Measurements from ENCODE around the gene SH2D7. TPM values are rescaled to one million over a fixed set of nuclear protein-coding genes. Genes with fewer than 3 reads are reported as not detected.

Gene SH2D7
- total RNA-seq, 1 experiment from 2014 or later, result not detected

GRCh38 chr15:78054518-78054917 lies 37.8 kb upstream of the SH2D7 start:
- no peak overlapping the region; the same call in 1 of the 2 replicates for H3K27ac ChIP-seq (ENCODE audit: low read length)
- no peak for DNase-seq (ENCODE audit: low read depth, low spot score)
- no peaks in the 10 kb centered on the region for H3K36me3 ChIP-seq (ENCODE audit: control insufficient read depth, insufficient read depth, low read length)
- TF ChIP-seq POLR2AphosphoS5 (IDR thresholded peaks at IDR 0.05; ENCODE audit: low read depth, low read length), result no peak
- no peak for TF ChIP-seq TCF7L2 (IDR thresholded peaks at IDR 0.05; ENCODE audit: low read depth, low read length)
- TF ChIP-seq SIN3A (IDR thresholded peaks at IDR 0.05; ENCODE audit: borderline replicate concordance, insufficient read depth, low read depth, low read length), result no peak
- TF ChIP-seq REST (IDR thresholded peaks at IDR 0.05; ENCODE audit: insufficient read depth in 1 of 2, low read depth in 2 of 2, low read length in 1 of 2), result no peak
- TF ChIP-seq CTCF (IDR thresholded peaks at IDR 0.05), result no peak
- no peak overlapping the region for H3K4me3 ChIP-seq (ENCODE audit: low read depth in 2 of 2, low read length in 2 of 2)
- BruUV-seq (replicated peaks), result no TSS peak
- H3K9me3 ChIP-seq (ENCODE audit: control insufficient read depth, insufficient read depth, low read depth, low read length), result no peaks in the 10 kb centered on the region
- ChIA-PET POLR2A (no interaction called here), CTCF (no interaction called here)
- in situ Hi-C loops (cut with HindIII; ENCODE audit: low pct_unique_long_range_greater_than_20kb, low sequenced_read_pairs), result no loop called here
- no peaks in the 10 kb centered on the region for H3K27me3 ChIP-seq (ENCODE audit: control insufficient read depth, insufficient read depth, low read length)
- intact Hi-C loops (cut with micrococcal nuclease; ENCODE audit: unreplicated experiment), result no loop called here
- peaks cover 73% of the 10 kb centered on the region for H3K4me1 ChIP-seq (ENCODE audit: control insufficient read depth, insufficient read depth, low read length)
- ATAC-seq, result no peak

GRCh38 chr15:78054966-78055365 lies 37.4 kb upstream of the SH2D7 start:
- Histone ChIP-seq H3K4me3 (ENCODE audit: low read depth in 2 of 2, low read length in 2 of 2) (no peak overlapping the region), H3K27ac (ENCODE audit: low read length) (no peak overlapping the region), H3K9me3 (ENCODE audit: control insufficient read depth, insufficient read depth, low read depth, low read length) (no peaks in the 10 kb centered on the region), H3K4me1 (ENCODE audit: control insufficient read depth, insufficient read depth, low read length) (peaks cover 75% of the 10 kb centered on the region), H3K36me3 (ENCODE audit: control insufficient read depth, insufficient read depth, low read length) (no peaks in the 10 kb centered on the region), H3K27me3 (ENCODE audit: control insufficient read depth, insufficient read depth, low read length) (no peaks in the 10 kb centered on the region)
- ATAC-seq (no peak), DNase-seq (ENCODE audit: low read depth, low spot score) (no peak)
- CTCF ChIA-PET, result no interaction called here
- POLR2A ChIA-PET, result no interaction called here
- BruUV-seq (replicated peaks), result no TSS peak
- intact Hi-C loops (cut with micrococcal nuclease; ENCODE audit: unreplicated experiment) (no loop called here), in situ Hi-C loops (cut with HindIII; ENCODE audit: low pct_unique_long_range_greater_than_20kb, low sequenced_read_pairs) (no loop called here)
- TF ChIP-seq SIN3A (IDR thresholded peaks at IDR 0.05; ENCODE audit: borderline replicate concordance, insufficient read depth, low read depth, low read length) (no peak), TCF7L2 (IDR thresholded peaks at IDR 0.05; ENCODE audit: low read depth, low read length) (no peak), REST (IDR thresholded peaks at IDR 0.05; ENCODE audit: insufficient read depth in 1 of 2, low read depth in 2 of 2, low read length in 1 of 2) (no peak)

Data from Panc1 (cell line).